Mesenchymal stem cell (in vitro differentiated cells and primary cell): ENCODE data around the gene PCYT1A.

Experiments used
- DNase-seq: peaks from one replicate; pipeline ENCODE4 v3.0.0-alpha.2; 2013
- H2AFZ ChIP-seq: one replicate; pipeline ENCODE4 v1.6.1; 2013; ENCODE audit warnings: low read depth, mild to moderate bottlenecking, control low read depth, inconsistent platforms, low read length, moderate library complexity
- H2AK5ac ChIP-seq: 2 replicates; pipeline ENCODE4 v1.6.1; 2013; ENCODE audit warnings: low read length, moderate library complexity, mild to moderate bottlenecking, inconsistent platforms; ENCODE audit not compliant: severe bottlenecking
- H2BK120ac ChIP-seq: one replicate; pipeline ENCODE4 v1.6.1; 2013; ENCODE audit warnings: low read depth, mild to moderate bottlenecking, inconsistent platforms, low read length, moderate library complexity
- H2BK12ac ChIP-seq, 2 experiments: one replicate each; pipeline ENCODE4 v1.6.1; 2013; ENCODE audit warnings: inconsistent platforms in 2 of 2, low read length in 2 of 2, mild to moderate bottlenecking in 2 of 2, moderate library complexity in 2 of 2, control low read depth in 1 of 2
- H2BK15ac ChIP-seq: one replicate; pipeline ENCODE4 v1.6.1; 2013; ENCODE audit warnings: mild to moderate bottlenecking, low read depth, inconsistent platforms; ENCODE audit not compliant: poor library complexity, severe bottlenecking
- H2BK5ac ChIP-seq: 2 replicates; pipeline ENCODE4 v1.6.1; 2013; ENCODE audit warnings: low read depth, mild to moderate bottlenecking, low read length, control low read depth, inconsistent platforms; ENCODE audit not compliant: poor library complexity, severe bottlenecking
- H3K14ac ChIP-seq, 2 experiments: one replicate each; pipeline ENCODE4 v1.6.1; 2013; ENCODE audit warnings: inconsistent platforms in 2 of 2, low read length in 2 of 2, control low read depth in 1 of 2, mild to moderate bottlenecking in 1 of 2, moderate library complexity in 1 of 2
- H3K18ac ChIP-seq, 2 experiments: one replicate each; pipeline ENCODE4 v1.6.1; 2013; ENCODE audit warnings: inconsistent platforms in 2 of 2, low read length in 2 of 2, control low read depth in 1 of 2, low read depth in 1 of 2, mild to moderate bottlenecking in 1 of 2
- H3K23ac ChIP-seq, 2 experiments: one replicate each; pipeline ENCODE4 v1.6.1; 2013; ENCODE audit warnings: inconsistent platforms in 2 of 2, low read length in 2 of 2, mild to moderate bottlenecking in 2 of 2, moderate library complexity in 2 of 2, control low read depth in 1 of 2
- H3K27ac ChIP-seq: 2 replicates; pipeline ENCODE4 v1.5.1; 2013; ENCODE audit warnings: mild to moderate bottlenecking, moderate library complexity, low read length, control low read depth, inconsistent platforms; ENCODE audit not compliant: poor library complexity, severe bottlenecking
- H3K27me3 ChIP-seq, 2 experiments: 2 replicates each; pipeline versions ENCODE4 v1.6.1 to v1.7.0; 2013; ENCODE audit warnings: low read length in 2 of 2, mild to moderate bottlenecking in 2 of 2, moderate library complexity in 2 of 2, control low read depth in 1 of 2, inconsistent platforms in 1 of 2; ENCODE audit not compliant: control insufficient read depth in 1 of 2, insufficient read depth in 1 of 2
- H3K36me3 ChIP-seq, 2 experiments: 2 replicates each; pipeline versions ENCODE4 v1.6.1 to v1.7.0; 2013; ENCODE audit warnings: low read length in 2 of 2, control low read depth in 1 of 2, inconsistent platforms in 1 of 2, low read depth in 1 of 2, mild to moderate bottlenecking in 1 of 2; ENCODE audit not compliant: insufficient read depth in 2 of 2, control insufficient read depth in 1 of 2
- H3K4ac ChIP-seq, 2 experiments: one replicate each; pipeline ENCODE4 v1.6.1; 2013; ENCODE audit warnings: inconsistent platforms in 2 of 2, low read length in 2 of 2, mild to moderate bottlenecking in 2 of 2, moderate library complexity in 2 of 2, control low read depth in 1 of 2, low read depth in 1 of 2
- H3K4me1 ChIP-seq: 2 replicates; pipeline ENCODE4 v1.6.1; 2013; ENCODE audit warnings: low read depth, low read length, control low read depth; ENCODE audit not compliant: control insufficient read depth, insufficient read depth
- H3K4me2 ChIP-seq: 2 replicates; pipeline ENCODE4 v1.6.1; 2013; ENCODE audit warnings: low read length, mild to moderate bottlenecking, inconsistent platforms; ENCODE audit not compliant: poor library complexity, severe bottlenecking
- H3K4me3 ChIP-seq, 2 experiments: 2 replicates each; pipeline versions ENCODE4 v1.5.1 to v1.7.0; 2013; ENCODE audit warnings: low read length in 2 of 2, mild to moderate bottlenecking in 2 of 2, control low read depth in 1 of 2, low read depth in 1 of 2; ENCODE audit not compliant: insufficient read depth in 1 of 2
- H3K79me1 ChIP-seq: replicated peaks from 2 replicates; pipeline ENCODE4 v1.6.1; 2013; ENCODE audit warnings: mild to moderate bottlenecking, control low read depth, low read length, inconsistent platforms; ENCODE audit not compliant: poor library complexity, severe bottlenecking
- H3K9ac ChIP-seq: 2 replicates; pipeline ENCODE4 v1.7.0; 2013; ENCODE audit warnings: mild to moderate bottlenecking, low read length, moderate library complexity
- H3K9me3 ChIP-seq: 2 replicates; pipeline ENCODE4 v1.7.0; 2013; ENCODE audit warnings: mild to moderate bottlenecking, low read length; ENCODE audit not compliant: control insufficient read depth
- H4K8ac ChIP-seq: one replicate; pipeline ENCODE4 v1.6.1; 2013; ENCODE audit warnings: inconsistent platforms, mild to moderate bottlenecking, low read length, moderate library complexity
- H4K91ac ChIP-seq: one replicate; pipeline ENCODE4 v1.6.1; 2013; ENCODE audit warnings: mild to moderate bottlenecking, low read length, inconsistent platforms
- WGBS: methylation state at CpG from one replicate; pipeline ENCODE4 v1.1.7; 2013; ENCODE audit warnings: mixed read lengths; 5-methylcytosine and 5-hydroxymethylcytosine counted together

The PCYT1A gene

GRCh38 chr3:196232882-196233251 is 54.7 kb downstream of the PCYT1A start:
- Histone ChIP-seq H3K27ac (no peak overlapping the region), H3K18ac (no peak overlapping the region), H2AFZ (no peak overlapping the region), H3K9ac (no peak overlapping the region), H3K23ac (no peak overlapping the region), H2BK5ac (no peak overlapping the region), H2BK12ac (no peak overlapping the region), H3K27me3 (peaks cover 0 to 4% of the 10 kb centered on the region in 2 experiments), H3K36me3 (peaks cover 12 to 45% of the 10 kb centered on the region in 2 experiments), H4K8ac (no peak overlapping the region), H3K4me1 (no peaks in the 10 kb centered on the region), H4K91ac (no peak overlapping the region), H2BK15ac (no peak overlapping the region), H3K79me1 (peaks cover 9% of the 10 kb centered on the region), H3K4me3 (no peak overlapping the region), H2AK5ac (no peak overlapping the region), H2BK120ac (no peak overlapping the region), H3K14ac (no peak overlapping the region), H3K4ac (no peak overlapping the region), H3K4me2 (no peak overlapping the region), H3K9me3 (no peaks in the 10 kb centered on the region)
- DNase-seq = no peak
- 87% methylated on average over 8 of the region's 8 CpGs for WGBS

- H3K23ac ChIP-seq = no peak overlapping the region
- H3K4me2 ChIP-seq = no peak overlapping the region
- H3K14ac ChIP-seq = no peak overlapping the region
- peaks cover 0 to 10% of the 10 kb centered on the region in 2 experiments for H3K27me3 ChIP-seq
- no peak overlapping the region for H2BK12ac ChIP-seq
- no peak overlapping the region for H3K4me3 ChIP-seq
- no peak overlapping the region for H2AFZ ChIP-seq
- no peaks in the 10 kb centered on the region for H3K4me1 ChIP-seq
- H2BK15ac ChIP-seq = no peak overlapping the region
- H3K9me3 ChIP-seq = no peaks in the 10 kb centered on the region
- H3K27ac ChIP-seq = no peak overlapping the region
- no peak overlapping the region for H4K8ac ChIP-seq
- H2BK120ac ChIP-seq = no peak overlapping the region
- H3K4ac ChIP-seq = no peak overlapping the region
- H2AK5ac ChIP-seq = no peak overlapping the region
- peaks cover 7% of the 10 kb centered on the region for H3K79me1 ChIP-seq
- peaks cover 11 to 39% of the 10 kb centered on the region in 2 experiments for H3K36me3 ChIP-seq
- no peak overlapping the region for H3K9ac ChIP-seq
- no peak for DNase-seq
- 96% methylated on average over 12 of the region's 12 CpGs for WGBS
- H2BK5ac ChIP-seq = no peak overlapping the region
- H4K91ac ChIP-seq = no peak overlapping the region
- H3K18ac ChIP-seq = no peak overlapping the region
These were observed 55.2 kb downstream of the PCYT1A start for GRCh38 chr3:196232154-196232881.

- WGBS = 74% methylated on average over 23 of the region's 24 CpGs
- Histone ChIP-seq H3K23ac (no peak overlapping the region), H3K18ac (no peak overlapping the region), H2AFZ (no peak overlapping the region), H2BK120ac (no peak overlapping the region), H2AK5ac (no peak overlapping the region), H4K91ac (no peak overlapping the region), H2BK15ac (no peak overlapping the region), H2BK5ac (no peak overlapping the region), H3K4me3 (peak overlapping the region in 1 of 2 experiments; percentile 56), H3K14ac (peak overlapping the region in 1 of 2 experiments; percentile 35), H3K36me3 (peaks cover 3 to 9% of the 10 kb centered on the region in 2 experiments), H3K4me1 (no peaks in the 10 kb centered on the region), H3K27me3 (peaks cover 0 to 20% of the 10 kb centered on the region in 2 experiments), H2BK12ac (no peak overlapping the region), H3K79me1 (no peaks in the 10 kb centered on the region), H3K4me2 (no peak overlapping the region), H3K9ac (peak overlapping the region; percentile 66), H4K8ac (no peak overlapping the region), H3K27ac (no peak overlapping the region), H3K9me3 (no peaks in the 10 kb centered on the region), H3K4ac (no peak overlapping the region)
- no peak for DNase-seq
These were observed 59.7 kb downstream of the PCYT1A start for GRCh38 chr3:196227629-196228493.

GRCh38 chr3:196227121-196227561 is 60.4 kb downstream of the PCYT1A start:
- Histone ChIP-seq H3K4me1 (no peaks in the 10 kb centered on the region), H3K27me3 (peaks cover 0 to 20% of the 10 kb centered on the region in 2 experiments), H4K8ac (no peak overlapping the region), H3K9ac (peak overlapping the region; percentile 66), H3K79me1 (no peaks in the 10 kb centered on the region), H3K23ac (no peak overlapping the region), H3K27ac (no peak overlapping the region), H3K14ac (no peak overlapping the region), H2BK12ac (no peak overlapping the region), H3K4ac (no peak overlapping the region), H2AFZ (no peak overlapping the region), H3K9me3 (no peaks in the 10 kb centered on the region), H4K91ac (no peak overlapping the region), H3K4me3 (peak overlapping the region in 1 of 2 experiments; percentile 56), H3K18ac (no peak overlapping the region), H2AK5ac (no peak overlapping the region), H2BK15ac (no peak overlapping the region), H2BK5ac (no peak overlapping the region), H3K36me3 (peaks cover under 1 to 6% of the 10 kb centered on the region in 2 experiments), H3K4me2 (no peak overlapping the region), H2BK120ac (no peak overlapping the region)
- 88% methylated on average over 14 of the region's 14 CpGs for WGBS
- DNase-seq = no peak
